GM13976 (cell line): ENCODE measurements around the gene WDR26.

Source experiments
- DNase-seq: peaks from one replicate; pipeline ENCODE4 v3.0.0; 2012; ENCODE audit warnings: low spot score
- in situ Hi-C: fragments of 300-500 bp; cut with MboI; formaldehyde crosslinking; loops from one replicate; pipeline ENCODE4 v1.12.0; 2022; ENCODE audit warnings: low sequenced_read_pairs, mixed read lengths, inconsistent platforms; ENCODE audit not compliant: unreplicated experiment
- TF ChIP-seq, protein P1 (sequence below): IDR thresholded peaks from 2 replicates; pipeline ENCODE4 v1.5.1; 2012; ENCODE audit warnings: borderline replicate concordance, mild to moderate bottlenecking; ENCODE audit not compliant: insufficient read depth; ENCODE audit errors: extremely low read depth, missing control alignments, control extremely low read depth

Gene WDR26

DNA sequence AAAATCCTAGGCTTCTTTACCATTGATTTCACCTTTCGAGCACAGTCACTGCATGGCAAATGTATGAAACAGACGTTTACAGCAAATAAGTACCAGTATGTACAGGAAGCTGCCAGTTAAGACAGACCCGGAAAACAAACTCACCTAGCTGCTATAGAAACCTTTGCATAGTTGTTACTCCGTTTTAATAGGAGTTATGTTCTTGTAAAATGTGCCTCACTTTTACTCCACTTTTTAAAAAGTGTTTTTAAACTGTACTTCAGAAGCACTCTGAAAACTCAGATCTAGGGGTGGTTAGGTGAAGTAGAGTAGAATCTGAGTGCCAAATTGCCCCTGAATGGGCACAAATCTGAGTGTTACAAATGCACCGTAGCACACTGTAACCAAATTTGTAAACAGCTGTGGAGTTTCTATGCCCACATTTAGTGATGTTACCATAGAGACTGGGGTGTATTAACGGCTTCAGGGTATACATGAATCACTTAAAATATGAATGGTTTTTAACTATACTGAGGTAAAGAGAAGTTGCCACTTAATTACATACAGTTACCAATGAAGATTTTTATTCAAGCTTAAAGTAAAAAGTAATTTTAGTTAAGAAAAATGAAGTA lies 47.2 kb downstream of the WDR26 start:
- TF ChIP-seq, protein P1, sequence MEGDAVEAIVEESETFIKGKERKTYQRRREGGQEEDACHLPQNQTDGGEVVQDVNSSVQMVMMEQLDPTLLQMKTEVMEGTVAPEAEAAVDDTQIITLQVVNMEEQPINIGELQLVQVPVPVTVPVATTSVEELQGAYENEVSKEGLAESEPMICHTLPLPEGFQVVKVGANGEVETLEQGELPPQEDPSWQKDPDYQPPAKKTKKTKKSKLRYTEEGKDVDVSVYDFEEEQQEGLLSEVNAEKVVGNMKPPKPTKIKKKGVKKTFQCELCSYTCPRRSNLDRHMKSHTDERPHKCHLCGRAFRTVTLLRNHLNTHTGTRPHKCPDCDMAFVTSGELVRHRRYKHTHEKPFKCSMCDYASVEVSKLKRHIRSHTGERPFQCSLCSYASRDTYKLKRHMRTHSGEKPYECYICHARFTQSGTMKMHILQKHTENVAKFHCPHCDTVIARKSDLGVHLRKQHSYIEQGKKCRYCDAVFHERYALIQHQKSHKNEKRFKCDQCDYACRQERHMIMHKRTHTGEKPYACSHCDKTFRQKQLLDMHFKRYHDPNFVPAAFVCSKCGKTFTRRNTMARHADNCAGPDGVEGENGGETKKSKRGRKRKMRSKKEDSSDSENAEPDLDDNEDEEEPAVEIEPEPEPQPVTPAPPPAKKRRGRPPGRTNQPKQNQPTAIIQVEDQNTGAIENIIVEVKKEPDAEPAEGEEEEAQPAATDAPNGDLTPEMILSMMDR, result no peak
- in situ Hi-C loops, result no loop called here
- DNase-seq, result no peak

DNA sequence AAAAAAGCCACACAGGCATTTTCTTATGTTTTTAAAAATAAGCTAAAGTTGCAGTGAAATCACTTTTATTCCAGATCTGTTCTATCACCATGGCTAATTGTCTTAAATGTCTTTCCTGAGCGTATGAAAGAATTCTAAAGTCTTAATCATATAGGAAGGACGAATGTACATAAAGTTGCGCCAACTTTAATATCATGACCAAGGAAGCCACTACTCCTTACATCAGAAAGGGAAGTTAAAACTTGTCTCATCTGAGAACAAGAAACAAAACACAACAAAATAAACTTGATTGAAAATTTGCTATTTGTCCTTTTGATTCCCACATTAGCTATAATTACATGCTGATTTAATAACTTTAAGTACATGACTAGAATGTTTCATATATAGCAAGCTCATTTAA lies 51.4 kb downstream of the WDR26 start:
- DNase-seq, result no peak
- in situ Hi-C loops, result no loop called here
- TF ChIP-seq, protein P1, result no peak

DNA sequence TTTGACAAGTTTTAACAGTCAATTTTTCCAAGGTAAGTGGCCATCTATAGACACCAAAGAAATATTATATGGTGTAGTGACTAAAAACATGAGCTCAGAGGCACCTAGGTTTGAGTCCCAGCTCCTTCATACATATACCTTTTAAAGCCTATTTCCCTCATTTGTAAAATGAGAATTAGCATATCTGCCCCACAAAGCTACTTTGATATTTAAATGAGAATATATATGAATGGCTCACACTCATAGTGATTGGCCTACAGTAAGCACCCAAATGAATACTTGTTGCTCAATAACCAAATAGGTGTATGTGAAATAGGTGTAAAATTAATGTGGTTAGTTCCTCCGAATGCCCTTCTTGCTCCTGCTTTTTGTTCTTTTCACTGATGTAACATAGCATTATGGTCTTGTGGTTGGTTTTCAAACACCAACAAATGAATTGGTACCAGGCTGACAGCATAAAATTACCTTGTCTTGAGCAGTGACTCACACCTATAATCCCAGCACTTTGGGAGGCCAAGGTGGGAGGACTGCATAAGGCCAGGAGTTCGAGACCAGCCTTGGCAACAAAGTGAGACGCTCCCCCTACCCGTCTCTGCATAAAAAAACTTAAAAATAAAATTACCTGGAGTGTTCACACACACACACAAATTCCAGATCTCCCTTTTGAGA lies 52.6 kb downstream of the WDR26 start:
- no peak for DNase-seq
- TF ChIP-seq, protein P1, result no peak
- in situ Hi-C loops, result no loop called here

DNA sequence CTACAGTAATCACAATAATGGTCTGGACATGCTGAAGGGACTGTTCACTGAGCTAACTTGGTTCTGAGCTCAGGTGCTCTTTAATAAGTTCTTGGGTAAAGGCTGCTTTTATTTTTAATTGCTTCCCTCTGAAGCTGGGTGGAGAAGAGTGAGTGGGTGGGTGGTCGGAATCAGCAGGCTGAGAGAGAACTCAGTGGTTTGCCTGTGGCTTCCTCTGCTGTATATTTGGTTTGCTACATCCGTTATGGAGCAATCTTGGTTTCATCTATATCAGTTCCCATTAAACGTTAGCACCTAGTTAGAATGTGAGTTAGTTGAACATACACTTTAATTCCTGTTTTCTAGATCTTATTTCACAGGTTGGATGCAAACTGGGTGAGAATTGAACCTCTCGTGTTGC lies 54.6 kb downstream of the WDR26 start:
- peak; percentile 40 for DNase-seq
- in situ Hi-C loops, result no loop called here
- TF ChIP-seq, protein P1, result no peak

DNA sequence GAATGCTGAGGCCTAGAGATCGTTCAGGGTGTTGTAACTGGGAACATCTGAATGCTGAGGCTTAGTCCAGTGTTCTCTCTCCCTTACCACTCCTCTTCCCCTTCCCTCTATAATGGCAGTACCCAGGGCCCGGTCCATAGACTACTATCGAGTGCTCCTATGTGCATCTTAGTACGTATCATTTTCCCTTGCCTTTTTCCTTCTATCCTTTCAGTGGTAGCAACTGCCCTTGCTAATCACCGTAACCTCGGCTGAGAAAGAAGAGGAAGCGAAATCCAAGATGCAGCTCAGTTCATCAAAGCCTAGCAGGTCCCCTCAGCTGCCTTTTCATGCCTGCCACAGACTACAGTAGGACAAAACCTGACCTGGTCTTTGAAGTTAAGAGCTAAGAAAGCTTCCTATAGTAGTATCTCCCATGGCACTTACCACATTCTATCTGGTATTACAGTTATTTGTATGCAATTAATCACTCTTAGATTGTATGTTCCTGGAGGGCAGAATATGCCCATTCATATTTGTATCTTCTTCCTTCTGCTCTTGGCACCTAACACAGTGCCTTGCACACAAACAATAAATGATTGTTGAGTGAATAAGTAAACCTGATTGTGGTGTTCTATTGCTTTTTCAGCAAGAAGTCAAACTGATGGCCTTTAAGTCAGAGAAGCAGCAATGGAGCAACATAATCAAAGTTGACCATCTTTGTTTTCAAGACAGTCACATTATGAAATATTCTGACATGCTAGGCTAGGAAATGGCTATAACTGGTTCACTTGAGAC lies 55.6 kb downstream of the WDR26 start:
- TF ChIP-seq, protein P1, result no peak
- in situ Hi-C loops, result no loop called here

DNA sequence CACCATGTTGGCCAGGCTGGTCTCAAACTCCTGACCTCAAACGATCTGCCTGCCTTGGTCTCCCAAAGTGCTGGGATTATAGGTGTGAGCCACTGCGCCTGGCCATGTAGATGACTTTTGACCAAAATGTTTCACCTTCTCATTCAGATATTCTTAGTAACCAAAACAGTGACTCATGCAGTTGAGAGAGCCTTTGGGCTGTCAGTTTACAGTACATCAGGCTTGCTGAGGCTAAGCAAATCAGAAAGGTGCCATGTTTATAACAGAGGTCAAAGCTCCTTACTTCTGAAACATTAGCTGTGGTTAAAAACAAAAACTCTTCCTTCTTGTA lies 57.0 kb downstream of the WDR26 start:
- peak; percentile 65 for DNase-seq
- in situ Hi-C loops, result no loop called here
- TF ChIP-seq, protein P1, result no peak

More for the DNA sequence above, 55.6 kb downstream of the WDR26 start:
- peak; percentile 30 for DNase-seq
